Measurements from ENCODE around the gene THBD. TPM values are rescaled to one million over a fixed set of nuclear protein-coding genes. Genes with fewer than 3 reads are reported as not detected.
A peak's percentile ranks its signal among the peaks of the same experiment; 100 is the strongest.

Gene THBD
- total and polyA plus RNA-seq, 9 of the 15 experiments (the other 6 are each of a cell fraction or from before 2014, with no cell fraction given) = 0.07 to 0.49 (median 0.33) TPM

GRCh38 chr20:23050847-23051627 lies 1.6 kb upstream of the THBD start (continued):
- TF ChIP-seq, protein P1, sequence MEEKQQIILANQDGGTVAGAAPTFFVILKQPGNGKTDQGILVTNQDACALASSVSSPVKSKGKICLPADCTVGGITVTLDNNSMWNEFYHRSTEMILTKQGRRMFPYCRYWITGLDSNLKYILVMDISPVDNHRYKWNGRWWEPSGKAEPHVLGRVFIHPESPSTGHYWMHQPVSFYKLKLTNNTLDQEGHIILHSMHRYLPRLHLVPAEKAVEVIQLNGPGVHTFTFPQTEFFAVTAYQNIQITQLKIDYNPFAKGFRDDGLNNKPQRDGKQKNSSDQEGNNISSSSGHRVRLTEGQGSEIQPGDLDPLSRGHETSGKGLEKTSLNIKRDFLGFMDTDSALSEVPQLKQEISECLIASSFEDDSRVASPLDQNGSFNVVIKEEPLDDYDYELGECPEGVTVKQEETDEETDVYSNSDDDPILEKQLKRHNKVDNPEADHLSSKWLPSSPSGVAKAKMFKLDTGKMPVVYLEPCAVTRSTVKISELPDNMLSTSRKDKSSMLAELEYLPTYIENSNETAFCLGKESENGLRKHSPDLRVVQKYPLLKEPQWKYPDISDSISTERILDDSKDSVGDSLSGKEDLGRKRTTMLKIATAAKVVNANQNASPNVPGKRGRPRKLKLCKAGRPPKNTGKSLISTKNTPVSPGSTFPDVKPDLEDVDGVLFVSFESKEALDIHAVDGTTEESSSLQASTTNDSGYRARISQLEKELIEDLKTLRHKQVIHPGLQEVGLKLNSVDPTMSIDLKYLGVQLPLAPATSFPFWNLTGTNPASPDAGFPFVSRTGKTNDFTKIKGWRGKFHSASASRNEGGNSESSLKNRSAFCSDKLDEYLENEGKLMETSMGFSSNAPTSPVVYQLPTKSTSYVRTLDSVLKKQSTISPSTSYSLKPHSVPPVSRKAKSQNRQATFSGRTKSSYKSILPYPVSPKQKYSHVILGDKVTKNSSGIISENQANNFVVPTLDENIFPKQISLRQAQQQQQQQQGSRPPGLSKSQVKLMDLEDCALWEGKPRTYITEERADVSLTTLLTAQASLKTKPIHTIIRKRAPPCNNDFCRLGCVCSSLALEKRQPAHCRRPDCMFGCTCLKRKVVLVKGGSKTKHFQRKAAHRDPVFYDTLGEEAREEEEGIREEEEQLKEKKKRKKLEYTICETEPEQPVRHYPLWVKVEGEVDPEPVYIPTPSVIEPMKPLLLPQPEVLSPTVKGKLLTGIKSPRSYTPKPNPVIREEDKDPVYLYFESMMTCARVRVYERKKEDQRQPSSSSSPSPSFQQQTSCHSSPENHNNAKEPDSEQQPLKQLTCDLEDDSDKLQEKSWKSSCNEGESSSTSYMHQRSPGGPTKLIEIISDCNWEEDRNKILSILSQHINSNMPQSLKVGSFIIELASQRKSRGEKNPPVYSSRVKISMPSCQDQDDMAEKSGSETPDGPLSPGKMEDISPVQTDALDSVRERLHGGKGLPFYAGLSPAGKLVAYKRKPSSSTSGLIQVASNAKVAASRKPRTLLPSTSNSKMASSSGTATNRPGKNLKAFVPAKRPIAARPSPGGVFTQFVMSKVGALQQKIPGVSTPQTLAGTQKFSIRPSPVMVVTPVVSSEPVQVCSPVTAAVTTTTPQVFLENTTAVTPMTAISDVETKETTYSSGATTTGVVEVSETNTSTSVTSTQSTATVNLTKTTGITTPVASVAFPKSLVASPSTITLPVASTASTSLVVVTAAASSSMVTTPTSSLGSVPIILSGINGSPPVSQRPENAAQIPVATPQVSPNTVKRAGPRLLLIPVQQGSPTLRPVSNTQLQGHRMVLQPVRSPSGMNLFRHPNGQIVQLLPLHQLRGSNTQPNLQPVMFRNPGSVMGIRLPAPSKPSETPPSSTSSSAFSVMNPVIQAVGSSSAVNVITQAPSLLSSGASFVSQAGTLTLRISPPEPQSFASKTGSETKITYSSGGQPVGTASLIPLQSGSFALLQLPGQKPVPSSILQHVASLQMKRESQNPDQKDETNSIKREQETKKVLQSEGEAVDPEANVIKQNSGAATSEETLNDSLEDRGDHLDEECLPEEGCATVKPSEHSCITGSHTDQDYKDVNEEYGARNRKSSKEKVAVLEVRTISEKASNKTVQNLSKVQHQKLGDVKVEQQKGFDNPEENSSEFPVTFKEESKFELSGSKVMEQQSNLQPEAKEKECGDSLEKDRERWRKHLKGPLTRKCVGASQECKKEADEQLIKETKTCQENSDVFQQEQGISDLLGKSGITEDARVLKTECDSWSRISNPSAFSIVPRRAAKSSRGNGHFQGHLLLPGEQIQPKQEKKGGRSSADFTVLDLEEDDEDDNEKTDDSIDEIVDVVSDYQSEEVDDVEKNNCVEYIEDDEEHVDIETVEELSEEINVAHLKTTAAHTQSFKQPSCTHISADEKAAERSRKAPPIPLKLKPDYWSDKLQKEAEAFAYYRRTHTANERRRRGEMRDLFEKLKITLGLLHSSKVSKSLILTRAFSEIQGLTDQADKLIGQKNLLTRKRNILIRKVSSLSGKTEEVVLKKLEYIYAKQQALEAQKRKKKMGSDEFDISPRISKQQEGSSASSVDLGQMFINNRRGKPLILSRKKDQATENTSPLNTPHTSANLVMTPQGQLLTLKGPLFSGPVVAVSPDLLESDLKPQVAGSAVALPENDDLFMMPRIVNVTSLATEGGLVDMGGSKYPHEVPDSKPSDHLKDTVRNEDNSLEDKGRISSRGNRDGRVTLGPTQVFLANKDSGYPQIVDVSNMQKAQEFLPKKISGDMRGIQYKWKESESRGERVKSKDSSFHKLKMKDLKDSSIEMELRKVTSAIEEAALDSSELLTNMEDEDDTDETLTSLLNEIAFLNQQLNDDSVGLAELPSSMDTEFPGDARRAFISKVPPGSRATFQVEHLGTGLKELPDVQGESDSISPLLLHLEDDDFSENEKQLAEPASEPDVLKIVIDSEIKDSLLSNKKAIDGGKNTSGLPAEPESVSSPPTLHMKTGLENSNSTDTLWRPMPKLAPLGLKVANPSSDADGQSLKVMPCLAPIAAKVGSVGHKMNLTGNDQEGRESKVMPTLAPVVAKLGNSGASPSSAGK (IDR thresholded peaks at IDR 0.05) = peak; percentile 92
- TF ChIP-seq HDAC2 (IDR thresholded peaks at IDR 0.05) (0 out of 2 replicates have a peak, but pooled peaks have one; percentile 26), ZNF232 (CRISPR knock-in tag; IDR thresholded peaks at IDR 0.05) (peak; percentile 72; the same call in 1 of the 2 replicates), CXXC5 (CRISPR knock-in tag; IDR thresholded peaks at IDR 0.05) (peak; percentile 74), ZNF436 (CRISPR knock-in tag; IDR thresholded peaks at IDR 0.05) (no peak), ARHGAP35 (IDR thresholded peaks at IDR 0.05; ENCODE audit: partially characterized antibody) (no peak), MBD2 (IDR thresholded peaks at IDR 0.05; ENCODE audit: borderline replicate concordance, low read depth) (no peak), SMC3 (conservative IDR thresholded peaks at IDR 0.05; ENCODE audit: insufficient read depth, low read depth, low read length) (peak; percentile 81), PHB2 (IDR thresholded peaks at IDR 0.05; ENCODE audit: low read depth) (no peak), YBX1 (IDR thresholded peaks at IDR 0.05) (no peak), GABPB2 (CRISPR knock-in tag; conservative IDR thresholded peaks at IDR 0.05) (no peak), E2F6 (IDR thresholded peaks at IDR 0.05; ENCODE audit: borderline replicate concordance in 1 of 2, extremely low read depth in 1 of 2, insufficient read depth in 1 of 2, insufficient read length in 1 of 2, low read depth in 1 of 2, low read length in 1 of 2, poor library complexity in 1 of 2, severe bottlenecking in 1 of 2) (peak; percentile 43 to 62)
- TF ChIP-seq, protein P2, sequence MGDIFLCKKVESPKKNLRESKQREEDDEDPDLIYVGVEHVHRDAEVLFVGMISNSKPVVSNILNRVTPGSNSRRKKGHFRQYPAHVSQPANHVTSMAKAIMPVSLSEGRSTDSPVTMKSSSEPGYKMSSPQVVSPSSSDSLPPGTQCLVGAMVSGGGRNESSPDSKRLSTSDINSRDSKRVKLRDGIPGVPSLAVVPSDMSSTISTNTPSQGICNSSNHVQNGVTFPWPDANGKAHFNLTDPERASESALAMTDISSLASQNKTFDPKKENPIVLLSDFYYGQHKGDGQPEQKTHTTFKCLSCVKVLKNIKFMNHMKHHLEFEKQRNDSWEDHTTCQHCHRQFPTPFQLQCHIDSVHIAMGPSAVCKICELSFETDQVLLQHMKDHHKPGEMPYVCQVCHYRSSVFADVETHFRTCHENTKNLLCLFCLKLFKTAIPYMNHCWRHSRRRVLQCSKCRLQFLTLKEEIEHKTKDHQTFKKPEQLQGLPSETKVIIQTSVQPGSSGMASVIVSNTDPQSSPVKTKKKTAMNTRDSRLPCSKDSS (IDR thresholded peaks at IDR 0.05; ENCODE audit: low read depth, partially characterized antibody) = no peak
